Fibroblast of skin of scalp (primary cell): ENCODE measurements around the gene EIF4A2.
A peak's percentile ranks its signal among the peaks of the same experiment; 100 is the strongest.
"Not testable (repeated sequence)": the region's sequence is repeated elsewhere in the genome, so short reads cannot be mapped to it uniquely, and the experiment has no call there.

Experiments used
- DNase-seq: peaks from one replicate; pipeline ENCODE4 v3.0.0-alpha.2; 2013

The EIF4A2 gene

GRCh38 chr3:186821429-186822387 lies 38.3 kb downstream of the EIF4A2 start:
- DNase-seq, result peak; percentile 92

- DNase-seq, result not testable (repeated sequence)
Measured at GRCh38 chr3:186822388-186822759, 39.0 kb downstream of the EIF4A2 start.

- DNase-seq, result peak; percentile 66
Measured at GRCh38 chr3:186823386-186823785, 40.0 kb downstream of the EIF4A2 start.

GRCh38 chr3:186824430-186825139 lies 41.2 kb downstream of the EIF4A2 start:
- no peak for DNase-seq

GRCh38 chr3:186825294-186825821 lies 42.0 kb downstream of the EIF4A2 start:
- DNase-seq, result peak; percentile 88

GRCh38 chr3:186825872-186826409 lies 42.6 kb downstream of the EIF4A2 start:
- DNase-seq, result no peak

- no peak for DNase-seq
Measured at GRCh38 chr3:186826410-186826975, 43.1 kb downstream of the EIF4A2 start.

- DNase-seq, result peak; percentile 86
Measured at GRCh38 chr3:186826976-186827857, 43.8 kb downstream of the EIF4A2 start.

- DNase-seq, result no peak
Measured at GRCh38 chr3:186828340-186828739, 45.0 kb downstream of the EIF4A2 start.

- no peak for DNase-seq
Measured at GRCh38 chr3:186831798-186832197, 48.4 kb downstream of the EIF4A2 start.

- DNase-seq, result no peak
Measured at GRCh38 chr3:186832276-186832675, 48.9 kb downstream of the EIF4A2 start.
